Stimulated activated CD8-positive, alpha-beta memory T cell treated with anti-CD3 and anti-CD28 coated beads, Interleukin-12 subunit alpha, Interleukin-12 subunit beta, amount 100 ng/mL, for 1 hour (primary cell): Measurements from ENCODE around the gene TMEM170A.

Experiments used
- DNase-seq: peaks from one replicate; pipeline ENCODE4 v3.0.0-alpha.2; 2020; ENCODE audit warnings: low read depth

Gene TMEM170A

DNA sequence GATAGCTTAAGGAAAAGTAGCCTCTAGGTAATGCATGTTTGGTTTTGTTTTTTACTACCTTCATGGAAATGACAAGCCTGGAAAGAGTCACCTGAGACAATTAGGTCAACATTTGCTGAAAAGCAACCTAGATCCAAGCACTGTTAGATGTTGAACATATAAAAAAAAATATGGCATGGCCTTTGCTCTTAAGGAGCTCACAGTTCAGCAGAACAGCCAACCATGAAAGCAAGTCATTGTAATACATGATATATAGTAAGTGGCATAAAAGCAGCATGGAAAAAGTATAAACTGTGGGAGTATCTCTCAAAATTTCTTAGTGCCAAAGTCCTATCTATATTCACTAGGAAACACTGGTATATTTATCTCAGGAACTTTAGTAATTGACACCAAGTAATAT lies 62.8 kb downstream of the TMEM170A start:
- DNase-seq: no peak

DNA sequence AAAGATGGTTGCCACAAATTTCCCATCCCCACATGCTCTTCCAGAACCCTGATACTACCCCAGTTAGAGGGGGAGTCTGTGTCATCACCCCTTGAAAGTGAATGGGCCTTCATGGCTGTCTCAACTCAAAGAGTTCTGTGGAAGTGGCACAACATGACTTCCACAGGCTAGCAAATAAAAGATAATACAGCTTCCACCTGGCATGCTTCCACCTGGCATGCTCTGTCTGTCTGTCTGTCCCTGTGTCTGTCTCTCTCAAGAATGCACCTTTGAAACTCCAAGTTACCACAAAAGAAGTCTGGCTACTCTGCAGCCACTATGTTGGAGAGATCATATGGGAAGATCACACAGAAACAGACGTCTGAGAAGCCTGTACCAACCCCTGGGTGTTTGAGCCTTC lies 66.2 kb downstream of the TMEM170A start:
- no peak for DNase-seq

DNA sequence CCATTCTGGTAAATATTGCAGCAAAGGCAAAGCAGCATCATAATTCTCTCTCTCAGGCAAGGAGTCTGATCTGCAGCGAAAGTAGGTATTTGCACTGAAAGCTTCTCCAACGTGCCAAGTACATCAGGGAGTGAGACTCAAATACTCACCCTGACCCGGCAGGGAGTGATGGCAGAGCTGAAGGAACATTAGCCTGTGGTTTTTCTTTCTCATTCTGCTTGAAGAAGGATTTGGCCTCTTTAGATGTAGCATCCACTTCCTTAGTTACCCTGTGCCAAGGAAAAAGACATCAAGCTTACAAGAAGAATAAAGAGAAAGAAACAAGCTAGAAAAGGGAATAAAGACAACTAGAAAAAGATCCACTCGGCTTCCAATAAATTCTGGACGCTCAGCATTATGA lies 69.5 kb downstream of the TMEM170A start:
- DNase-seq: no peak
